Right cardiac atrium (tissue), 5 donors: ENCODE results near the gene CYYR1. TPM values are rescaled to one million over a fixed set of nuclear protein-coding genes. Genes with fewer than 3 reads are reported as not detected.

Source experiments
- ATAC-seq, 2 donors: fragments of 200-7000 bp; cut with Tn5 transposase; one replicate each; pipeline versions ENCODE4 v1.8.0 to v1.9.1; 2020; ENCODE audit warnings: moderate library complexity in 2 of 2, mild to moderate bottlenecking in 1 of 2
- DNase-seq, 3 donors: peaks; one replicate each; pipeline ENCODE4 v3.0.0-alpha.2; 2020
- H3K27ac ChIP-seq: one replicate; pipeline ENCODE4 v1.5.1; 2013; ENCODE audit warnings: mild to moderate bottlenecking, low read length, control low read depth, moderate library complexity
- H3K27me3 ChIP-seq: one replicate; pipeline ENCODE4 v1.6.1; 2013; ENCODE audit not compliant: control insufficient read depth, insufficient read depth
- H3K4me1 ChIP-seq: one replicate; pipeline ENCODE4 v1.6.1; 2013; ENCODE audit warnings: low read length; ENCODE audit not compliant: control insufficient read depth, insufficient read depth
- H3K4me3 ChIP-seq: one replicate; pipeline ENCODE4 v1.5.1; 2013; ENCODE audit warnings: low read length, control low read depth
- H3K9me3 ChIP-seq: one replicate; pipeline ENCODE4 v1.6.1; 2013; ENCODE audit warnings: low read length; ENCODE audit not compliant: control insufficient read depth
- WGBS: extraction: QIAGEN DNeasy Blood & Tissue Kit; methylation state at CpG from one replicate; pipeline ENCODE4 v1.1.7; 2013; 5-methylcytosine and 5-hydroxymethylcytosine counted together
- intact Hi-C, 4 donors: fragments of 100-400 bp; cut with DNase I; formaldehyde crosslinking; loops; one replicate each; pipeline versions ENCODE4 v1.11.0 to v1.14.0; 2022 to 2023
- polyA plus RNA-seq: library from polyadenylated mRNA; stranded (reverse); fragments of 200-250 nt; gene quantifications from one replicate; pipeline ENCODE4 v1.2.3, GENCODE V29; 2013
- total RNA-seq, 4 donors: library from RNA; stranded (reverse); fragmentation: NEBNext Ultra II Directional; extraction: Animal tissue kit (Norgen Biotek cat#: 25700); gene quantifications; one replicate each; pipeline ENCODE4 v1.2.1, GENCODE V29; 2021
- donor health status: healthy with polysubstance abuse.
- donor health status: DM: no; HTN: yes; CAD: no.
- donor health status: DM: no; HTN: no; CAD: no.
- donor health status: DM: no; HTN: yes; CAD: no; lungs with severe emphysema.
- donor health status: DM: yes; HTN: yes; CAD: no.

Gene CYYR1
- total and polyA plus RNA-seq, 5 donors = 10.7 to 18.8 (median 15.4) TPM

- H3K4me1 ChIP-seq = no peaks in the 10 kb centered on the region
- ATAC-seq = no peak
- no peak overlapping the region for H3K4me3 ChIP-seq
- intact Hi-C loops = no loop called here
- no peaks in the 10 kb centered on the region for H3K27me3 ChIP-seq
- no peaks in the 10 kb centered on the region for H3K9me3 ChIP-seq
- no peak for DNase-seq
- 85% methylated on average over 5 of the region's 5 CpGs for WGBS
- no peak overlapping the region for H3K27ac ChIP-seq
Measured at GRCh38 chr21:26453267-26453666, 119.8 kb downstream of the CYYR1 start.

- intact Hi-C loops = no loop called here
- no peak overlapping the region for H3K27ac ChIP-seq
- ATAC-seq = no peak
- no peak for DNase-seq
- H3K27me3 ChIP-seq = no peaks in the 10 kb centered on the region
- H3K4me1 ChIP-seq = no peaks in the 10 kb centered on the region
- H3K9me3 ChIP-seq = no peaks in the 10 kb centered on the region
- no peak overlapping the region for H3K4me3 ChIP-seq
- 92% methylated on average over 2 of the region's 2 CpGs for WGBS
Measured at GRCh38 chr21:26451081-26451740, 121.9 kb downstream of the CYYR1 start.

GRCh38 chr21:26449161-26449560, 123.9 kb downstream of the CYYR1 start:
- Histone ChIP-seq H3K9me3 (no peaks in the 10 kb centered on the region), H3K4me3 (no peak overlapping the region), H3K4me1 (no peaks in the 10 kb centered on the region), H3K27me3 (no peaks in the 10 kb centered on the region), H3K27ac (no peak overlapping the region)
- ATAC-seq (peak; percentile 75 to 79), DNase-seq (no peak)
- 23% methylated on average over 5 of the region's 5 CpGs for WGBS
- intact Hi-C loops = no loop called here

- H3K4me3 ChIP-seq = no peak overlapping the region
- WGBS = 68% methylated on average over 4 of the region's 4 CpGs
- intact Hi-C loops = no loop called here
- ATAC-seq (peak; percentile 47 to 51), DNase-seq (peak in 1 of 3 donors; percentile 25)
- no peaks in the 10 kb centered on the region for H3K4me1 ChIP-seq
- no peak overlapping the region for H3K27ac ChIP-seq
- no peaks in the 10 kb centered on the region for H3K9me3 ChIP-seq
- no peaks in the 10 kb centered on the region for H3K27me3 ChIP-seq
Measured at GRCh38 chr21:26448751-26449150, 124.3 kb downstream of the CYYR1 start.

- intact Hi-C loops = no loop called here
- no peaks in the 10 kb centered on the region for H3K4me1 ChIP-seq
- no peak overlapping the region for H3K27ac ChIP-seq
- H3K27me3 ChIP-seq = no peaks in the 10 kb centered on the region
- no peak for DNase-seq
- no peaks in the 10 kb centered on the region for H3K9me3 ChIP-seq
- no peak for ATAC-seq
- whole genome bisulfite sequencing = 45% methylated on average over 3 of the region's 3 CpGs
- no peak overlapping the region for H3K4me3 ChIP-seq
Measured at GRCh38 chr21:26447932-26448475, 125.1 kb downstream of the CYYR1 start.

- ATAC-seq (no peak), DNase-seq (no peak)
- H3K27me3 ChIP-seq = no peaks in the 10 kb centered on the region
- no peaks in the 10 kb centered on the region for H3K4me1 ChIP-seq
- no peak overlapping the region for H3K27ac ChIP-seq
- H3K4me3 ChIP-seq = no peak overlapping the region
- intact Hi-C loops = no loop called here
- H3K9me3 ChIP-seq = no peaks in the 10 kb centered on the region
- WGBS = 71% methylated on average over 1 of the region's 1 CpG
Measured at GRCh38 chr21:26445440-26445839, 127.6 kb downstream of the CYYR1 start.

GRCh38 chr21:26444646-26445045, 128.4 kb downstream of the CYYR1 start:
- Histone ChIP-seq H3K4me1 (no peaks in the 10 kb centered on the region), H3K4me3 (no peak overlapping the region), H3K27me3 (no peaks in the 10 kb centered on the region), H3K9me3 (no peaks in the 10 kb centered on the region), H3K27ac (no peak overlapping the region)
- WGBS = 98% methylated on average over 1 of the region's 1 CpG
- DNase-seq (no peak), ATAC-seq (no peak)
- intact Hi-C loops = no loop called here

GRCh38 chr21:26443867-26444266, 129.2 kb downstream of the CYYR1 start:
- intact Hi-C loops = no loop called here
- no peak for DNase-seq
- no peak for ATAC-seq
- Histone ChIP-seq H3K9me3 (no peaks in the 10 kb centered on the region), H3K4me3 (no peak overlapping the region), H3K27me3 (no peaks in the 10 kb centered on the region), H3K27ac (no peak overlapping the region), H3K4me1 (no peaks in the 10 kb centered on the region)
- WGBS = 96% methylated on average over 1 of the region's 1 CpG

- Histone ChIP-seq H3K4me1 (no peaks in the 10 kb centered on the region), H3K27me3 (no peaks in the 10 kb centered on the region), H3K27ac (no peak overlapping the region), H3K9me3 (no peaks in the 10 kb centered on the region), H3K4me3 (no peak overlapping the region)
- WGBS = 62% methylated on average over 1 of the region's 1 CpG
- DNase-seq (no peak), ATAC-seq (no peak)
- intact Hi-C loops = no loop called here
Measured at GRCh38 chr21:26443291-26443690, 129.8 kb downstream of the CYYR1 start.

GRCh38 chr21:26441149-26441548, 131.9 kb downstream of the CYYR1 start:
- Histone ChIP-seq H3K9me3 (no peaks in the 10 kb centered on the region), H3K4me3 (no peak overlapping the region), H3K27ac (no peak overlapping the region), H3K4me1 (no peaks in the 10 kb centered on the region), H3K27me3 (no peaks in the 10 kb centered on the region)
- DNase-seq (no peak), ATAC-seq (no peak)
- intact Hi-C loops = no loop called here
- 83% methylated on average over 2 of the region's 2 CpGs for WGBS

GRCh38 chr21:26438976-26439375, 134.1 kb downstream of the CYYR1 start:
- H3K4me3 ChIP-seq = no peak overlapping the region
- H3K27ac ChIP-seq = no peak overlapping the region
- no peaks in the 10 kb centered on the region for H3K9me3 ChIP-seq
- no peak for ATAC-seq
- no peaks in the 10 kb centered on the region for H3K27me3 ChIP-seq
- no peak for DNase-seq
- no peaks in the 10 kb centered on the region for H3K4me1 ChIP-seq
- intact Hi-C loops = loop anchor here in 1 of 4 donors (10.0 kb wide), 1 partner anchor 64 kb away; no protein-coding TSS in a partner anchor
